Measurements from ENCODE around the gene SCGB3A1. TPM values are rescaled to one million over a fixed set of nuclear protein-coding genes. Genes with fewer than 3 reads are reported as not detected.

Gene SCGB3A1
- total RNA-seq, 2 experiments from 2014 or later: not detected

- Mint-ChIP-seq H3K4me1 (no peaks in the 10 kb centered on the region), H3K9me3 (ENCODE audit: low read depth) (no peaks in the 10 kb centered on the region), H3K27ac (no peak overlapping the region), H3K36me3 (ENCODE audit: low read depth) (no peaks in the 10 kb centered on the region), H3K4me3 (no peak overlapping the region), H3K27me3 (no peaks in the 10 kb centered on the region)
- ATAC-seq (no peak), DNase-seq (no peak)
- CTCF ChIA-PET: interaction anchor here (0.7 kb wide), 1 partner anchor 59 kb away, joined by 3 read pairs; no protein-coding TSS in a partner anchor
- intact Hi-C loops (cut with DNase I, micrococcal nuclease): loop anchor here (5.0 kb wide), 2 partner anchors 107 to 118 kb away; partner anchors contain the start of gene CNOT6 (in 1 of the 2)
- POLR2A ChIA-PET: no interaction called here
These were observed 18.7 kb upstream of the SCGB3A1 start for GRCh38 chr5:180609817-180610550.

GRCh38 chr5:180609386-180609785, 18.1 kb upstream of the SCGB3A1 start:
- H3K27ac Mint-ChIP-seq: no peak overlapping the region
- intact Hi-C loops (cut with DNase I, micrococcal nuclease): loop anchor here (5.0 kb wide), 2 partner anchors 108 to 117 kb away; partner anchors contain the start of gene CNOT6 (in 1 of the 2)
- ChIA-PET CTCF (no interaction called here), POLR2A (no interaction called here)
- ATAC-seq (no peak), DNase-seq (no peak)
- H3K27me3 Mint-ChIP-seq: no peaks in the 10 kb centered on the region
- no peaks in the 10 kb centered on the region for H3K36me3 Mint-ChIP-seq (ENCODE audit: low read depth)
- H3K4me3 Mint-ChIP-seq: no peak overlapping the region
- H3K9me3 Mint-ChIP-seq (ENCODE audit: low read depth): no peaks in the 10 kb centered on the region
- H3K4me1 Mint-ChIP-seq: no peaks in the 10 kb centered on the region

- H3K4me3 Mint-ChIP-seq: no peak overlapping the region
- no peaks in the 10 kb centered on the region for H3K36me3 Mint-ChIP-seq (ENCODE audit: low read depth)
- ATAC-seq: no peak
- no peaks in the 10 kb centered on the region for H3K27me3 Mint-ChIP-seq
- CTCF ChIA-PET: no interaction called here
- H3K27ac Mint-ChIP-seq: no peak overlapping the region
- POLR2A ChIA-PET: no interaction called here
- no peak for DNase-seq
- no peaks in the 10 kb centered on the region for H3K9me3 Mint-ChIP-seq (ENCODE audit: low read depth)
- intact Hi-C loops (cut with DNase I, micrococcal nuclease): loop anchor here (5.0 kb wide), 2 partner anchors 109 to 116 kb away; partner anchors contain the start of gene CNOT6 (in 1 of the 2)
- H3K4me1 Mint-ChIP-seq: no peaks in the 10 kb centered on the region
These were observed 17.4 kb upstream of the SCGB3A1 start for GRCh38 chr5:180608572-180609310.

GRCh38 chr5:180607861-180608571, 16.7 kb upstream of the SCGB3A1 start:
- intact Hi-C loops (cut with DNase I, micrococcal nuclease): loop anchor here (5.0 kb wide), 2 partner anchors 109 to 116 kb away; partner anchors contain the start of gene CNOT6 (in 1 of the 2)
- ChIA-PET POLR2A (no interaction called here), CTCF (interaction anchor here (0.6 to 2.4 kb wide), 3 partner anchors 22 to 185 kb away, joined by 3 to 11 read pairs (median 3); no protein-coding TSS in a partner anchor)
- DNase-seq (no peak), ATAC-seq (no peak)
- Mint-ChIP-seq H3K27me3 (no peaks in the 10 kb centered on the region), H3K36me3 (ENCODE audit: low read depth) (no peaks in the 10 kb centered on the region), H3K4me3 (no peak overlapping the region), H3K27ac (no peak overlapping the region), H3K9me3 (ENCODE audit: low read depth) (no peaks in the 10 kb centered on the region), H3K4me1 (no peaks in the 10 kb centered on the region)

- H3K9me3 Mint-ChIP-seq (ENCODE audit: low read depth): no peaks in the 10 kb centered on the region
- no peaks in the 10 kb centered on the region for H3K36me3 Mint-ChIP-seq (ENCODE audit: low read depth)
- no peaks in the 10 kb centered on the region for H3K27me3 Mint-ChIP-seq
These were observed 15.0 kb upstream of the SCGB3A1 start for GRCh38 chr5:180606215-180606785.

GRCh38 chr5:180605554-180606214, 14.4 kb upstream of the SCGB3A1 start:
- Mint-ChIP-seq H3K27me3 (no peaks in the 10 kb centered on the region), H3K36me3 (ENCODE audit: low read depth) (no peaks in the 10 kb centered on the region), H3K9me3 (ENCODE audit: low read depth) (no peaks in the 10 kb centered on the region), H3K4me3 (no peak overlapping the region), H3K4me1 (no peaks in the 10 kb centered on the region), H3K27ac (no peak overlapping the region)
- ATAC-seq (peak; percentile 74), DNase-seq (peak; percentile 85)
- intact Hi-C loops (cut with DNase I, micrococcal nuclease): loop anchor here (1.0 to 5.0 kb wide), 5 partner anchors 80 to 312 kb away; partner anchors contain the start of gene CNOT6 (in 2 of the 2)
- CTCF ChIA-PET: interaction anchor here (0.5 to 2.4 kb wide), 13 partner anchors 9 to 291 kb away, joined by 3 to 11 read pairs (median 4); no protein-coding TSS in a partner anchor
- POLR2A ChIA-PET: no interaction called here

More at GRCh38 chr5:180606215-180606785, 15.0 kb upstream of the SCGB3A1 start:
- ATAC-seq (peak; percentile 9), DNase-seq (no peak)
- H3K4me3 Mint-ChIP-seq: no peak overlapping the region
- ChIA-PET CTCF (interaction anchor here (0.5 to 2.4 kb wide), 15 partner anchors 14 to 313 kb away, joined by 3 to 11 read pairs (median 3); partner anchors contain the start of gene SCGB3A1), POLR2A (no interaction called here)
- H3K4me1 Mint-ChIP-seq: no peaks in the 10 kb centered on the region
- intact Hi-C loops (cut with DNase I, micrococcal nuclease): loop anchor here (1.0 to 5.0 kb wide), 5 partner anchors 81 to 313 kb away; partner anchors contain the start of gene CNOT6 (in 2 of the 2)
- no peak overlapping the region for H3K27ac Mint-ChIP-seq

GRCh38 chr5:180604271-180604670, 13.0 kb upstream of the SCGB3A1 start:
- ChIA-PET CTCF (no interaction called here), POLR2A (no interaction called here)
- Mint-ChIP-seq H3K36me3 (ENCODE audit: low read depth) (no peaks in the 10 kb centered on the region), H3K27ac (no peak overlapping the region), H3K27me3 (no peaks in the 10 kb centered on the region), H3K4me1 (no peaks in the 10 kb centered on the region), H3K9me3 (ENCODE audit: low read depth) (no peaks in the 10 kb centered on the region), H3K4me3 (no peak overlapping the region)
- DNase-seq (no peak), ATAC-seq (no peak)
- intact Hi-C loops (cut with DNase I, micrococcal nuclease): no loop called here

GRCh38 chr5:180603076-180603594, 11.8 kb upstream of the SCGB3A1 start:
- DNase-seq (no peak), ATAC-seq (no peak)
- intact Hi-C loops (cut with DNase I, micrococcal nuclease): no loop called here
- ChIA-PET POLR2A (no interaction called here), CTCF (no interaction called here)
- no peak overlapping the region for H3K4me3 Mint-ChIP-seq
- no peak overlapping the region for H3K27ac Mint-ChIP-seq
- H3K36me3 Mint-ChIP-seq (ENCODE audit: low read depth): no peaks in the 10 kb centered on the region
- H3K9me3 Mint-ChIP-seq (ENCODE audit: low read depth): no peaks in the 10 kb centered on the region
- H3K4me1 Mint-ChIP-seq: no peaks in the 10 kb centered on the region
- no peaks in the 10 kb centered on the region for H3K27me3 Mint-ChIP-seq

GRCh38 chr5:180602481-180603075, 11.3 kb upstream of the SCGB3A1 start:
- POLR2A ChIA-PET: no interaction called here
- ATAC-seq: no peak
- no peaks in the 10 kb centered on the region for H3K4me1 Mint-ChIP-seq
- H3K36me3 Mint-ChIP-seq (ENCODE audit: low read depth): no peaks in the 10 kb centered on the region
- no peaks in the 10 kb centered on the region for H3K27me3 Mint-ChIP-seq
- intact Hi-C loops (cut with DNase I, micrococcal nuclease): no loop called here
- no peak for DNase-seq
- no peaks in the 10 kb centered on the region for H3K9me3 Mint-ChIP-seq (ENCODE audit: low read depth)
- CTCF ChIA-PET: no interaction called here
- no peak overlapping the region for H3K4me3 Mint-ChIP-seq
- no peak overlapping the region for H3K27ac Mint-ChIP-seq
